ENCODE measurements around the gene FBLN7.
"Not testable (repeated sequence)": the region's sequence is repeated elsewhere in the genome, so short reads cannot be mapped to it uniquely, and the experiment has no call there.

FBLN7 gene, protein sequence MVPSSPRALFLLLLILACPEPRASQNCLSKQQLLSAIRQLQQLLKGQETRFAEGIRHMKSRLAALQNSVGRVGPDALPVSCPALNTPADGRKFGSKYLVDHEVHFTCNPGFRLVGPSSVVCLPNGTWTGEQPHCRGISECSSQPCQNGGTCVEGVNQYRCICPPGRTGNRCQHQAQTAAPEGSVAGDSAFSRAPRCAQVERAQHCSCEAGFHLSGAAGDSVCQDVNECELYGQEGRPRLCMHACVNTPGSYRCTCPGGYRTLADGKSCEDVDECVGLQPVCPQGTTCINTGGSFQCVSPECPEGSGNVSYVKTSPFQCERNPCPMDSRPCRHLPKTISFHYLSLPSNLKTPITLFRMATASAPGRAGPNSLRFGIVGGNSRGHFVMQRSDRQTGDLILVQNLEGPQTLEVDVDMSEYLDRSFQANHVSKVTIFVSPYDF

DNA sequence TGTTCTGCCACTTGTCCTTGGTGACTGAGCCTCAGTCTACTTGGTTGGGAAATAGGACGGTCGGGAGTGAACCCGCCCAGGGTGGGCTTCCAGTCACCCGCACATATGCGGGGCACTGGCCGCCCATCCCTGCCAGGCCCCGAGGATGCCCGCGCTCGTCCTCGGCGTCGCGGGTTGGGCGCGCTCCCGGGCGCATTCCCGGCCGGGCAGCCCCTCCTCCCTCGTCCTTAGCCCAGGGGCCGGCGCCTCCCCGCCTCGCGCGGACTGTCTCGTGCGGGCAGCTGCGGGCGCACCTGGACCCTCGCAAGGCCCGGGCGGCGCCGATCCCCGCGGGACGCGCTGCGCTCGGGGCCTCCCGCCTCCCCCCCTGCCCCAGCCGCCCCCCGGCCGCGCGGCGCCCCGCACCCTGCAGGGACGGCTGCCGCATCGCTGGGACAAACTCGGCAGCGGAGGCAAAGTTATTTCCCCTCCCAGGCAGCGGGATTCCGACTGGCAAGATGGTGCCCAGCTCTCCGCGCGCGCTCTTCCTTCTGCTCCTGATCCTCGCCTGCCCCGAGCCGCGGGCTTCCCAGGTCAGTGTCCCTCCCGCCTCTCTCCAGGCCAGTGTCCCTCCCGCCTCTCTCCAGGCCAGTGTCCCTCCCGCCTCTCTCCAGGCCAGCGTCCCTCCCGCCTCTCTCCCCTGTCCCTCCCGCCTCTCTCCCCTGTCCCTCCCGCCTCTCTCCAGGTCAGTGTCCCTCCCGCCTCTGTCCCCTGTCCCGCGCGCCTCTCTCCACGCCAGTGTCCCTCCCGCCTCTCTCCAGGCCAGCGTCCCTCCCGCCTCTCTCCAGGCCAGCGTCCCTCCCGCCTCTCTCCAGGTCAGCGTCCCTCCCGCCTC, at the start of gene FBLN7:
Gene FBLN7 (plus strand): TSS at position 227 of the 874 bp plus-strand sequence. CDS start 271 bp downstream, at position 498.
- no peak for DNase-seq (ENCODE audit: low read depth, low spot score)
- no peak within 1 kb of the TSS for H3K27ac ChIP-seq (ENCODE audit: low read length)
- WGBS (ENCODE audit: insufficient coverage, insufficient read length), result no CpG with 5 or more reads among the region's 84 CpGs
- peak within 1 kb of the TSS; percentile 71; the same call in 1 of the 2 replicates for H3K4me3 ChIP-seq (ENCODE audit: low read length)
- H3K9me3 ChIP-seq (ENCODE audit: control insufficient read depth, insufficient read depth, low read length), result no peaks in the 10 kb centered on the region
- no peaks in the 10 kb centered on the region for H3K4me1 ChIP-seq (ENCODE audit: control insufficient read depth, insufficient read depth, low read length)
- H3K36me3 ChIP-seq (ENCODE audit: control insufficient read depth, insufficient read depth, low read length), result no peaks in the 10 kb centered on the region
- H3K27me3 ChIP-seq (ENCODE audit: control insufficient read depth, insufficient read depth, low read length), result peaks cover 36% of the 10 kb centered on the region

DNA sequence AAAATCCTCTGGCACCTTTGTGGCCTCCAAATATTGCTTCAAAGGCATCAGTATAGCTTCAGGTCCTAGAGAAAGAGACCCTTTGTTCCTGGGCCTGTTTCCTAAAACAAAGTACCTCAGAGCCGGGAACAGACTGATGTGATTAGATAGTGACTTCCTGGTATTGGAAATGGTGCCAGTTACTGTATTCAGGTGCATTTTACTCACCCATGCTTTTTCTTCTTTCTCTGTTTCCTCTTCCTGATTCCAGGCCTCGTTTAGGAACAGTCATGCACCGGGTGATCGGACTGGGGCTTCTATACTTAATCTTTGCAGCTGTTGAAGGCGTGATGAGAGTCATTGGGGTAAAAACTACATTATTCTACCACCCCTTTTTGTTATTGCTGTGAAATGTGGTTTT, 48.8 kb upstream of the FBLN7 start:
- H3K4me1 ChIP-seq (ENCODE audit: control insufficient read depth, insufficient read depth, low read length), result no peaks in the 10 kb centered on the region
- no peaks in the 10 kb centered on the region for H3K9me3 ChIP-seq (ENCODE audit: control insufficient read depth, insufficient read depth, low read length)
- no peaks in the 10 kb centered on the region; the same call in 1 of the 2 replicates for H3K36me3 ChIP-seq (ENCODE audit: control insufficient read depth, insufficient read depth, low read length)
- H3K27me3 ChIP-seq (ENCODE audit: control insufficient read depth, insufficient read depth, low read length), result no peaks in the 10 kb centered on the region
- no CpG with 5 or more reads among the region's 5 CpGs for WGBS (ENCODE audit: insufficient coverage, insufficient read length)
- H3K4me3 ChIP-seq (ENCODE audit: low read length), result no peak overlapping the region
- H3K27ac ChIP-seq (ENCODE audit: low read length), result no peak overlapping the region
- DNase-seq (ENCODE audit: low read depth, low spot score), result no peak

DNA sequence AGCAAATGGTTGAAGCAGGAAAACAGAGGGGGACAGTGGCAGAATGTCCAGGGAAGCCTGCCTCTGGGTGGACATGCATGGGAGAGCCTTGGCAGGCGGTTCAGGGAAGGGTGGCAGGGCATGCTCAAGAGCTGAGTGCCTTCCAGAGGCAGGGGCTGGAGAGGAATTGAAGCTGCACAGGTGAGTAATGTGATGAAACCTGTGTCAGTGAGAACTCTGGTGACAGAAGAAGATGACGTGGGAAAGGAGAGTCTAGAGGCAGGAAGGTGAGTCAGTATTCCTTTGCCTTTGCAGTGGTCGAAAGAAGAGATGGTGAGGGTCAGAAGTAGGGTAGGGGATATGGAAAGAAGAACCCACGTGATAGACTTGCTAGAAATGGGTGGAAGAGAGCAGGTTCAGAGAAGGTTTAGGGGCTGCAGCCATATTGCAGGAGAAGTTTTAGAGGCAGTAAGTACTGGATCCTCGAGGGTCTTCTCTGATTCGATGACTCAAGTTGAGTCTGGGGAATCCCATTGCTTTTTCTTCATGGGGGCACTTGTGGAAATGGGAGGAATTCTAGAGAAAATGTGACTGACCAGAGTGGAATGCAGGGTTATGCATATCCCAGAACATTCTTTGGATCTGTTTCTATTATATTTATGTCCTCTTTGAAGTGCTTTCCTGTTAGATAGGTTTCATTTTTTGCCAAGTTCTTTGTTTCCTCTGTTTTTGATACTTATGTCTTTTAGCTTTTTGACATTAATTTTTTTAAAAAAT, 45.7 kb upstream of the FBLN7 start:
- H3K9me3 ChIP-seq (ENCODE audit: control insufficient read depth, insufficient read depth, low read length), result no peaks in the 10 kb centered on the region
- no peaks in the 10 kb centered on the region for H3K36me3 ChIP-seq (ENCODE audit: control insufficient read depth, insufficient read depth, low read length)
- H3K4me3 ChIP-seq (ENCODE audit: low read length), result no peak overlapping the region
- no peak for DNase-seq (ENCODE audit: low read depth, low spot score)
- WGBS (ENCODE audit: insufficient coverage, insufficient read length), result no CpG with 5 or more reads among the region's 6 CpGs
- no peak overlapping the region for H3K27ac ChIP-seq (ENCODE audit: low read length)
- H3K4me1 ChIP-seq (ENCODE audit: control insufficient read depth, insufficient read depth, low read length), result no peaks in the 10 kb centered on the region
- no peaks in the 10 kb centered on the region for H3K27me3 ChIP-seq (ENCODE audit: control insufficient read depth, insufficient read depth, low read length)

GRCh38 chr2:112093216-112093615, 45.0 kb upstream of the FBLN7 start:
- Histone ChIP-seq H3K27ac (ENCODE audit: low read length) (no peak overlapping the region), H3K36me3 (ENCODE audit: control insufficient read depth, insufficient read depth, low read length) (no peaks in the 10 kb centered on the region), H3K4me3 (ENCODE audit: low read length) (no peak overlapping the region), H3K27me3 (ENCODE audit: control insufficient read depth, insufficient read depth, low read length) (no peaks in the 10 kb centered on the region), H3K9me3 (ENCODE audit: control insufficient read depth, insufficient read depth, low read length) (no peaks in the 10 kb centered on the region), H3K4me1 (ENCODE audit: control insufficient read depth, insufficient read depth, low read length) (no peaks in the 10 kb centered on the region)
- no peak for DNase-seq (ENCODE audit: low read depth, low spot score)
- WGBS (ENCODE audit: insufficient coverage, insufficient read length), result no CpG with 5 or more reads among the region's 1 CpG

DNA sequence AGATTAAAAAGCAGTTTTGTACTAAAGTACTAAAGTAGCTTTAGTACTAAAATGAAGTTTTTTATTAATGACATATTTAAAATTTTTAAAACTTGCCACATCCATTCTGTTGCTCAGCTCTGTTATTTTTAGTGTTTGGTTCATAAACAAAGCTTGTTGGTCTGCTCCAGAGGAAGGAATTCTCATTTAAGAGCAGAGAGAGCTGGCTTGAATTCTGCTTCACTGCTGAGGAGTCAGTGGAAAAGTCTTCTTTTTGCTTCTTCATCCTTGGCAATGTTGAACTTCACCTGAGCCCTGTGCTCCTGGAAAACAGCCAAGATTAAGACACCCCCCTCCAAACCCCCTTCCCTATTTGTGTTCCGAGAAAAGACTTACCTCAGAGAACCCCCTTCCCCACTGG, 42.5 kb upstream of the FBLN7 start:
- no peak overlapping the region for H3K4me3 ChIP-seq (ENCODE audit: low read length)
- no peaks in the 10 kb centered on the region for H3K4me1 ChIP-seq (ENCODE audit: control insufficient read depth, insufficient read depth, low read length)
- WGBS (ENCODE audit: insufficient coverage, insufficient read length), result no CpG with 5 or more reads among the region's 1 CpG
- no peak for DNase-seq (ENCODE audit: low read depth, low spot score)
- no peak overlapping the region for H3K27ac ChIP-seq (ENCODE audit: low read length)
- H3K9me3 ChIP-seq (ENCODE audit: control insufficient read depth, insufficient read depth, low read length), result no peaks in the 10 kb centered on the region
- H3K27me3 ChIP-seq (ENCODE audit: control insufficient read depth, insufficient read depth, low read length), result no peaks in the 10 kb centered on the region
- H3K36me3 ChIP-seq (ENCODE audit: control insufficient read depth, insufficient read depth, low read length), result no peaks in the 10 kb centered on the region

DNA sequence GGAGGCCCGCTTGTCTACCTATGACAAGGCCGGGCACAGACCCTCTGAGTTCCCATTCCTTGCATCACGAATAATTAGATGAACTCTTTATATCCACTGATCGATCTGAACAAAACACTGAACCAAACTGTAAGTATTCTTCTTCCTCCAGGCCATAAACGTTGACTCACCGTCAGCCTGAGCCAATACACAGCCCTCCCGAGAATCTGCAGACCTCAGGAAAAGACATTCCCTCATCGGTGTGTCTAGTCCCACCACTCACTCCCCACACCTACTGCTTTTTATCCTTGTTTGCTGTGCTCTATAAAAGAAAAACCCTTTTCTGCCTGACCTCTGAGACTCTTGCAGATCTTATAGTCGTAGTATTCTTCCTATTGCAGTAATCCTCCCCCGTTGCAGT, 42.1 kb upstream of the FBLN7 start:
- Histone ChIP-seq H3K4me3 (ENCODE audit: low read length) (no peak overlapping the region), H3K36me3 (ENCODE audit: control insufficient read depth, insufficient read depth, low read length) (no peaks in the 10 kb centered on the region), H3K27ac (ENCODE audit: low read length) (no peak overlapping the region), H3K4me1 (ENCODE audit: control insufficient read depth, insufficient read depth, low read length) (no peaks in the 10 kb centered on the region), H3K9me3 (ENCODE audit: control insufficient read depth, insufficient read depth, low read length) (no peaks in the 10 kb centered on the region), H3K27me3 (ENCODE audit: control insufficient read depth, insufficient read depth, low read length) (no peaks in the 10 kb centered on the region)
- WGBS (ENCODE audit: insufficient coverage, insufficient read length), result no CpG with 5 or more reads among the region's 10 CpGs
- DNase-seq (ENCODE audit: low read depth, low spot score), result no peak

- WGBS (ENCODE audit: insufficient coverage, insufficient read length), result no CpG with 5 or more reads among the region's 1 CpG
- Histone ChIP-seq H3K36me3 (ENCODE audit: control insufficient read depth, insufficient read depth, low read length) (no peaks in the 10 kb centered on the region), H3K4me3 (ENCODE audit: low read length) (no peak overlapping the region), H3K27ac (ENCODE audit: low read length) (no peak overlapping the region), H3K9me3 (ENCODE audit: control insufficient read depth, insufficient read depth, low read length) (no peaks in the 10 kb centered on the region), H3K4me1 (ENCODE audit: control insufficient read depth, insufficient read depth, low read length) (no peaks in the 10 kb centered on the region), H3K27me3 (ENCODE audit: control insufficient read depth, insufficient read depth, low read length) (no peaks in the 10 kb centered on the region)
- no peak for DNase-seq (ENCODE audit: low read depth, low spot score)
These were observed 29.9 kb upstream of the FBLN7 start for GRCh38 chr2:112108178-112108832.

DNA sequence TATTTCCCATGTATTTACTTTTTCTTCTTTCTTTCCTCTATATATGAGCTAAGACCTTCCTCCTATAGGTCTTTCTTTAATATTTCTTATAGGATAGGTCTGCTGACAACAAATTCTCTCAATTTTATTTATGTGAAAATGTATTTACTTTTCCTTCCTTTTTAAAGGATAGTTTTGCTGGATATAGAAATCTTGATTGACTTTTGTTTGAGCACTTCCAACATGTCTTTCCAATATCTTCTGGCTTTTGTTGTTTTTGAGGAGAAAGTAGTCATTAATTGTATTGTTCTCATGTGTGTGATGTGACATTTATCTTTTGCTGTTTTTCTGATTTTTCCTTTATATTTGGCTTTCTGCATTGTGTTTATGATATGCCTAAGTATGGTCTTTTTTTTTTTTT, 28.9 kb upstream of the FBLN7 start:
- DNase-seq (ENCODE audit: low read depth, low spot score), result no peak
- H3K9me3 ChIP-seq (ENCODE audit: control insufficient read depth, insufficient read depth, low read length), result no peaks in the 10 kb centered on the region
- H3K27me3 ChIP-seq (ENCODE audit: control insufficient read depth, insufficient read depth, low read length), result no peaks in the 10 kb centered on the region
- H3K4me3 ChIP-seq (ENCODE audit: low read length), result no peak overlapping the region
- H3K4me1 ChIP-seq (ENCODE audit: control insufficient read depth, insufficient read depth, low read length), result no peaks in the 10 kb centered on the region
- H3K36me3 ChIP-seq (ENCODE audit: control insufficient read depth, insufficient read depth, low read length), result no peaks in the 10 kb centered on the region
- no peak overlapping the region for H3K27ac ChIP-seq (ENCODE audit: low read length)

DNA sequence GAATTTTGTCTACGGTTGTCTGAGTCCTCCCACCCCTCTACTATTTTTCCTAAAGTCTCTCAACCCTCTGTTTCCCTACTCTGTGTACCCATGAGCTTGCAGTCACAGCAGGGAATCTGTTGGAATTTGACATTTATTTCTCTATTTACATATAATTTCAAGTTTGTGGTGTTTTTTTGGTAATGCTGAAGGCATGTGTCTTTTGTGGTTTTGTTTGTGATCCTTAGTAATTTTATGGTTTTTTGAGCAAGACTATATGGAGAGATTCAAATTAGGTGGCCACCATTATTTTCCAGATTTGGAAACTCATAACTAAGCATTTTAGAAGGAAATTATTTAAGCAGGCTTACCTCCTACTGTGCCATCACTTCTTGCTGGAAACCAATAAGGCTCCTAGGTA, 27.2 kb upstream of the FBLN7 start:
- Histone ChIP-seq H3K4me1 (ENCODE audit: control insufficient read depth, insufficient read depth, low read length) (no peaks in the 10 kb centered on the region), H3K4me3 (ENCODE audit: low read length) (no peak overlapping the region), H3K27ac (ENCODE audit: low read length) (no peak overlapping the region), H3K9me3 (ENCODE audit: control insufficient read depth, insufficient read depth, low read length) (no peaks in the 10 kb centered on the region), H3K27me3 (ENCODE audit: control insufficient read depth, insufficient read depth, low read length) (no peaks in the 10 kb centered on the region), H3K36me3 (ENCODE audit: control insufficient read depth, insufficient read depth, low read length) (no peaks in the 10 kb centered on the region)
- no CpG with 5 or more reads among the region's 1 CpG for WGBS (ENCODE audit: insufficient coverage, insufficient read length)
- no peak for DNase-seq (ENCODE audit: low read depth, low spot score)

- H3K9me3 ChIP-seq (ENCODE audit: control insufficient read depth, insufficient read depth, low read length); H3K4me1 ChIP-seq (ENCODE audit: control insufficient read depth, insufficient read depth, low read length); DNase-seq (ENCODE audit: low read depth, low spot score); H3K27ac ChIP-seq (ENCODE audit: low read length); H3K4me3 ChIP-seq (ENCODE audit: low read length); H3K36me3 ChIP-seq (ENCODE audit: control insufficient read depth, insufficient read depth, low read length); H3K27me3 ChIP-seq (ENCODE audit: control insufficient read depth, insufficient read depth, low read length): not testable (repeated sequence)
- WGBS (ENCODE audit: insufficient coverage, insufficient read length), result no CpG with 5 or more reads among the region's 4 CpGs
These were observed 24.8 kb upstream of the FBLN7 start for GRCh38 chr2:112113354-112113753.
